Astrocyte (in vitro differentiated cells and primary cell): Measurements from ENCODE around the gene PLSCR2.

Source experiments
- EZH2 ChIP-seq: IDR thresholded peaks from 2 replicates; pipeline ENCODE4 v1.6.1; 2012; ENCODE audit warnings: mild to moderate bottlenecking, low read length, inconsistent platforms; ENCODE audit not compliant: insufficient read depth
- TF ChIP-seq, protein P1 (sequence below): IDR thresholded peaks from 2 replicates; pipeline ENCODE4 v1.5.1; 2011; ENCODE audit warnings: low read depth, mild to moderate bottlenecking, inconsistent platforms, low read length, moderate library complexity; ENCODE audit not compliant: insufficient read depth

DNA sequence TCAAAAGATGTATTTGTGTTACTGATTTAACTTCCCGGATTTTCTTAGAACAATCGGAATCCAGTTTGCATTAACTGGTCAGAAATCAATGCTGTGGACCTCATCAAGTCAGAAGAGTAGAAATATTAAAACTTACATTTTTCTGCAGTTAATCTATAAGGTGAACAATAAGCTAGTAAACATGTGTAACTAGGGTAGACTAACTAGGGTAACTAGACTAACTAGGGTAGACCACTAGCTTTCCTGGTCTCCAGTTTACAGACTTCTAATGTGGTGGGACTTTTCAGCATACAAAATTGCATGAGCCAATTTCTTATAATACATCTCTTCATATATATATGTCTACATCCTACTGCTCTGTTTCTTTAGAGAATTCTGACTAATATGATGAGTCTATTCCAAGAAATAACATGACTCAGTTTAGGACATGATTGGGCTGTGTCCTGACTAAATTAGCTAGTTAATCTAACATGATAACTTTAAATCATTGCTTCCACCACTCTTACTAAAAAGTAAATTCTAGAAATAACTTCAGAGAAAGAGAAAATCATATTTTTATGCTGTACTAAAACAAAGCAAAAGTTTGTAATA lies 5.3 kb downstream of the PLSCR2 start:
- TF ChIP-seq, protein P1, sequence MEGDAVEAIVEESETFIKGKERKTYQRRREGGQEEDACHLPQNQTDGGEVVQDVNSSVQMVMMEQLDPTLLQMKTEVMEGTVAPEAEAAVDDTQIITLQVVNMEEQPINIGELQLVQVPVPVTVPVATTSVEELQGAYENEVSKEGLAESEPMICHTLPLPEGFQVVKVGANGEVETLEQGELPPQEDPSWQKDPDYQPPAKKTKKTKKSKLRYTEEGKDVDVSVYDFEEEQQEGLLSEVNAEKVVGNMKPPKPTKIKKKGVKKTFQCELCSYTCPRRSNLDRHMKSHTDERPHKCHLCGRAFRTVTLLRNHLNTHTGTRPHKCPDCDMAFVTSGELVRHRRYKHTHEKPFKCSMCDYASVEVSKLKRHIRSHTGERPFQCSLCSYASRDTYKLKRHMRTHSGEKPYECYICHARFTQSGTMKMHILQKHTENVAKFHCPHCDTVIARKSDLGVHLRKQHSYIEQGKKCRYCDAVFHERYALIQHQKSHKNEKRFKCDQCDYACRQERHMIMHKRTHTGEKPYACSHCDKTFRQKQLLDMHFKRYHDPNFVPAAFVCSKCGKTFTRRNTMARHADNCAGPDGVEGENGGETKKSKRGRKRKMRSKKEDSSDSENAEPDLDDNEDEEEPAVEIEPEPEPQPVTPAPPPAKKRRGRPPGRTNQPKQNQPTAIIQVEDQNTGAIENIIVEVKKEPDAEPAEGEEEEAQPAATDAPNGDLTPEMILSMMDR: no peak
- no peak for TF ChIP-seq EZH2
